ENCODE data around the gene NEK7. TPM values are rescaled to one million over a fixed set of nuclear protein-coding genes. Genes with fewer than 3 reads are reported as not detected.

The NEK7 gene
- total and polyA plus RNA-seq, 9 donors = 25.0 to 87.0 (median 61.3) TPM

DNA sequence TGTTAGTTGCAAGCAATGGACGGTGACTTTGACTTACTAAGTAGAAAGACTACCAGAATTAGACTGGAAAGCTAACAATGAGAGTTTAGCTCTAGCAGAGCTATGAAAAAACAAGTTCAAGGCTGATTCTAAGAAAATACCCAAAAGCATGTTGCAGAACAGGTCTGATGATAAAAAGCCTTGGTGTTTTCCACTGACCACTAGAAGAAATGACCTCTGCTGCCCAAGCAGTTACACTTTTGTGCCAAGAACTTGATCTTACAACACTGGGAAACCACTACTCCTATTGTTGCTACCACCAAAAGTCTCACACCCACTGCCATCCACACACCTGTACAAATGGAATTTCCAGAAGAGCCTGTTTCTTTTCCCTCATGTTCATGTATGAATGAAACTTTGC, 21.4 kb upstream of the NEK7 start:
- no peaks in the 10 kb centered on the region for H3K27me3 ChIP-seq
- no peak overlapping the region for H3K27ac ChIP-seq
- H3K36me3 ChIP-seq = no peaks in the 10 kb centered on the region
- intact Hi-C loops (cut with DNase I) = no loop called here
- WGBS, 3 donors = 78 to 92% (median 83%) methylated on average over 1 of the region's 1 CpG
- DNase-seq = no peak
- TF ChIP-seq, protein P1, sequence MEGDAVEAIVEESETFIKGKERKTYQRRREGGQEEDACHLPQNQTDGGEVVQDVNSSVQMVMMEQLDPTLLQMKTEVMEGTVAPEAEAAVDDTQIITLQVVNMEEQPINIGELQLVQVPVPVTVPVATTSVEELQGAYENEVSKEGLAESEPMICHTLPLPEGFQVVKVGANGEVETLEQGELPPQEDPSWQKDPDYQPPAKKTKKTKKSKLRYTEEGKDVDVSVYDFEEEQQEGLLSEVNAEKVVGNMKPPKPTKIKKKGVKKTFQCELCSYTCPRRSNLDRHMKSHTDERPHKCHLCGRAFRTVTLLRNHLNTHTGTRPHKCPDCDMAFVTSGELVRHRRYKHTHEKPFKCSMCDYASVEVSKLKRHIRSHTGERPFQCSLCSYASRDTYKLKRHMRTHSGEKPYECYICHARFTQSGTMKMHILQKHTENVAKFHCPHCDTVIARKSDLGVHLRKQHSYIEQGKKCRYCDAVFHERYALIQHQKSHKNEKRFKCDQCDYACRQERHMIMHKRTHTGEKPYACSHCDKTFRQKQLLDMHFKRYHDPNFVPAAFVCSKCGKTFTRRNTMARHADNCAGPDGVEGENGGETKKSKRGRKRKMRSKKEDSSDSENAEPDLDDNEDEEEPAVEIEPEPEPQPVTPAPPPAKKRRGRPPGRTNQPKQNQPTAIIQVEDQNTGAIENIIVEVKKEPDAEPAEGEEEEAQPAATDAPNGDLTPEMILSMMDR (IDR thresholded peaks at IDR 0.05) = no peak
- TF ChIP-seq POLR2A (IDR thresholded peaks at IDR 0.05) (no peak), EP300 (IDR thresholded peaks at IDR 0.05) (no peak)
- H3K4me3 ChIP-seq = no peak overlapping the region
- no peaks in the 10 kb centered on the region for H3K9me3 ChIP-seq
- H3K4me1 ChIP-seq (ENCODE audit: insufficient read depth) = no peaks in the 10 kb centered on the region

- H3K9me3 ChIP-seq = no peaks in the 10 kb centered on the region
- no peaks in the 10 kb centered on the region for H3K36me3 ChIP-seq
- no peak overlapping the region for H3K4me3 ChIP-seq
- intact Hi-C loops (cut with DNase I) = no loop called here
- DNase-seq = no peak
- no peaks in the 10 kb centered on the region for H3K4me1 ChIP-seq (ENCODE audit: insufficient read depth)
- no peak for TF ChIP-seq POLR2A (IDR thresholded peaks at IDR 0.05)
- 94 to 97% (median 97%) methylated on average over 2 of the region's 2 CpGs for WGBS, 3 donors
- H3K27me3 ChIP-seq = no peaks in the 10 kb centered on the region
- no peak overlapping the region for H3K27ac ChIP-seq
Observed at GRCh38 chr1:198141668-198142351, 15.0 kb upstream of the NEK7 start.

DNA sequence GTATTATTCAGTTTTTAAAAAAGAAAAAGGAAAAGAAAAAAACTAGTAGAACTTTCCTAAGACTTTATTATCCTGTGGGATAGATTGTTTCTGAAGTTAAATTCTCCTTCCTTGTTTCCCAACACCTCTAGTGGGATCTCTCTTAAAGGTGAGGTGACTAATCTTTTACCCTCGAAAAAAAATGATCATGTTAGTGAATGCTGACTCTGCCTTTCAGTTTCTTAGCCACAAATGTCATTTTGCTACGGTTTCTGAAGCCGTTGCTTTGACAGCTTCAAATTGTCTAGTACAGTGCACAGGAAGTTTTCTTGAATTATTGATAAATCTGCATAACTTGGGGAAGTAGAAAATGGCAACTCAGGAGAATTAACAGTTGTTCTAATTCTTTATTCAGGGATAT, 13.0 kb upstream of the NEK7 start:
- Histone ChIP-seq H3K27ac (no peak overlapping the region), H3K4me1 (ENCODE audit: insufficient read depth) (no peaks in the 10 kb centered on the region), H3K9me3 (no peaks in the 10 kb centered on the region), H3K36me3 (no peaks in the 10 kb centered on the region), H3K4me3 (no peak overlapping the region), H3K27me3 (no peaks in the 10 kb centered on the region)
- 76 to 89% (median 80%) methylated on average over 3 of the region's 3 CpGs for WGBS, 3 donors
- intact Hi-C loops (cut with DNase I) = no loop called here
- TF ChIP-seq, protein P1 (IDR thresholded peaks at IDR 0.05) = no peak
- TF ChIP-seq POLR2A (IDR thresholded peaks at IDR 0.05) = no peak
- TF ChIP-seq EP300 (IDR thresholded peaks at IDR 0.05) = no peak
- no peak for DNase-seq

- 90 to 98% (median 92%) methylated on average over 2 of the region's 2 CpGs for WGBS, 3 donors
- intact Hi-C loops (cut with DNase I) = no loop called here
- no peak for TF ChIP-seq POLR2A (IDR thresholded peaks at IDR 0.05)
- no peak for TF ChIP-seq EP300 (IDR thresholded peaks at IDR 0.05)
- TF ChIP-seq, protein P1 (IDR thresholded peaks at IDR 0.05) = no peak
Observed at GRCh38 chr1:198147216-198147615, 9.6 kb upstream of the NEK7 start.

GRCh38 chr1:198150369-198150768, 6.4 kb upstream of the NEK7 start:
- Histone ChIP-seq H3K4me3 (no peak overlapping the region), H3K9me3 (no peaks in the 10 kb centered on the region), H3K36me3 (no peaks in the 10 kb centered on the region), H3K27me3 (no peaks in the 10 kb centered on the region), H3K4me1 (ENCODE audit: insufficient read depth) (no peaks in the 10 kb centered on the region), H3K27ac (no peak overlapping the region)
- no peak for DNase-seq
- intact Hi-C loops (cut with DNase I) = no loop called here
- TF ChIP-seq EP300 (IDR thresholded peaks at IDR 0.05) (no peak), POLR2A (IDR thresholded peaks at IDR 0.05) (no peak)
- TF ChIP-seq, protein P1 (IDR thresholded peaks at IDR 0.05) = no peak
- WGBS, 3 donors = 76 to 92% (median 86%) methylated on average over 1 of the region's 1 CpG

More at GRCh38 chr1:198147216-198147615, 9.6 kb upstream of the NEK7 start:
- H3K9me3 ChIP-seq = no peaks in the 10 kb centered on the region
- H3K4me3 ChIP-seq = no peak overlapping the region
- no peak overlapping the region for H3K27ac ChIP-seq
- no peaks in the 10 kb centered on the region for H3K4me1 ChIP-seq (ENCODE audit: insufficient read depth)
- no peaks in the 10 kb centered on the region for H3K36me3 ChIP-seq
- no peak for DNase-seq
- no peaks in the 10 kb centered on the region for H3K27me3 ChIP-seq

Data from ovary (tissue), 9 donors.